Measurements from ENCODE around the gene TCEA2.

Gene TCEA2

DNA sequence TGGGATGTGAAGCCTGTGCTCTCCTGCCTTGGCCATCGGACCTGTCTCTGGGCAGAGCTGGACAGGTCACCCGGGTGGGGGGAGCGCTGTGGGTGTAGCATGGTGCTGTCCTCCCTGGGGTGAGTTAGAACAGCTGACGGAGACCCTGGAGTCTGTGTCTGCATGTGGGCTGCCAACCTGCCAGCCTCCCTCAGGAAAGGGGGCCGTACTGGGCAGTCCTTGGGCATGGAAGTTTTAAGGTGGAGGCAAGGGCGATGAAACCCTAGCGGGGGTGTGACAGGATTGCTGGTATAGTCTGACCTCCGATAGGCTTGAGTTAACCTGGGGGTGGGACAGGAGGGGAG lies 16.0 kb upstream of the TCEA2 start:
- peaks cover 4 to 16% of the 10 kb centered on the region in 2 experiments for H3K4me1 ChIP-seq (ENCODE audit: control insufficient read depth in 1 of 2, insufficient read depth in 1 of 2, low read depth in 1 of 2, low read length in 1 of 2)
- no peaks in the 10 kb centered on the region for H3K9me3 ChIP-seq
- no peak overlapping the region for H3K4me3 ChIP-seq (ENCODE audit: low read depth in 1 of 2, low read length in 1 of 2)
- no peak overlapping the region for H3K27ac ChIP-seq
- no peaks in the 10 kb centered on the region for H3K36me3 ChIP-seq
- H3K27me3 ChIP-seq, result peaks cover 99% of the 10 kb centered on the region
- TF ChIP-seq, protein P1, sequence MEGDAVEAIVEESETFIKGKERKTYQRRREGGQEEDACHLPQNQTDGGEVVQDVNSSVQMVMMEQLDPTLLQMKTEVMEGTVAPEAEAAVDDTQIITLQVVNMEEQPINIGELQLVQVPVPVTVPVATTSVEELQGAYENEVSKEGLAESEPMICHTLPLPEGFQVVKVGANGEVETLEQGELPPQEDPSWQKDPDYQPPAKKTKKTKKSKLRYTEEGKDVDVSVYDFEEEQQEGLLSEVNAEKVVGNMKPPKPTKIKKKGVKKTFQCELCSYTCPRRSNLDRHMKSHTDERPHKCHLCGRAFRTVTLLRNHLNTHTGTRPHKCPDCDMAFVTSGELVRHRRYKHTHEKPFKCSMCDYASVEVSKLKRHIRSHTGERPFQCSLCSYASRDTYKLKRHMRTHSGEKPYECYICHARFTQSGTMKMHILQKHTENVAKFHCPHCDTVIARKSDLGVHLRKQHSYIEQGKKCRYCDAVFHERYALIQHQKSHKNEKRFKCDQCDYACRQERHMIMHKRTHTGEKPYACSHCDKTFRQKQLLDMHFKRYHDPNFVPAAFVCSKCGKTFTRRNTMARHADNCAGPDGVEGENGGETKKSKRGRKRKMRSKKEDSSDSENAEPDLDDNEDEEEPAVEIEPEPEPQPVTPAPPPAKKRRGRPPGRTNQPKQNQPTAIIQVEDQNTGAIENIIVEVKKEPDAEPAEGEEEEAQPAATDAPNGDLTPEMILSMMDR (IDR thresholded peaks at IDR 0.05), result no peak

DNA sequence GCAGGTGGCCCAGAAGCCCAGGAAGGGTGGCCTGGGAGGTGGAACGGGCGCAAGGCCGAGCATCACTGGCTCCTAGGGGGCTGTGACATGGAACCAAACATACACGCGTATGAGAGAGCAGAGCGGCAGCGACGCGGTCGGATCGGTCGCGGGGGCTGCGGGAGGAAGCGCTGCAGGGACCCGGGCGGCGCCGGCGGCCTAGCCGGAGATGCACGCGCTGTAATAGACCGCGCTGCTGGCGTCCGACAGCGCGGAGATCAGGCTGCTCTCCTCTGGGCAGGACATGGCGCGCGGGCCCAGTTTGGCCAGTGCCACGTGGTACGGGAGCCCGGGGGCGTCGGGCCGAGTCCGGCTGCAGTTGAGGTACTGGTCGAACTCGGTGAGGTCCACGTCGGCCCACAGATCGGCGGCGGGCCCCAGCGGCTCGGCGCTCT lies 15.0 kb upstream of the TCEA2 start:
- Histone ChIP-seq H3K9me3 (no peaks in the 10 kb centered on the region), H3K36me3 (no peaks in the 10 kb centered on the region), H3K4me1 (ENCODE audit: control insufficient read depth in 1 of 2, insufficient read depth in 1 of 2, low read depth in 1 of 2, low read length in 1 of 2) (peaks cover 0 to 10% of the 10 kb centered on the region in 2 experiments), H3K27ac (no peak overlapping the region), H3K4me3 (ENCODE audit: low read depth in 1 of 2, low read length in 1 of 2) (no peak overlapping the region), H3K27me3 (peaks cover 100% of the 10 kb centered on the region)
- TF ChIP-seq, protein P1 (IDR thresholded peaks at IDR 0.05), result no peak

DNA sequence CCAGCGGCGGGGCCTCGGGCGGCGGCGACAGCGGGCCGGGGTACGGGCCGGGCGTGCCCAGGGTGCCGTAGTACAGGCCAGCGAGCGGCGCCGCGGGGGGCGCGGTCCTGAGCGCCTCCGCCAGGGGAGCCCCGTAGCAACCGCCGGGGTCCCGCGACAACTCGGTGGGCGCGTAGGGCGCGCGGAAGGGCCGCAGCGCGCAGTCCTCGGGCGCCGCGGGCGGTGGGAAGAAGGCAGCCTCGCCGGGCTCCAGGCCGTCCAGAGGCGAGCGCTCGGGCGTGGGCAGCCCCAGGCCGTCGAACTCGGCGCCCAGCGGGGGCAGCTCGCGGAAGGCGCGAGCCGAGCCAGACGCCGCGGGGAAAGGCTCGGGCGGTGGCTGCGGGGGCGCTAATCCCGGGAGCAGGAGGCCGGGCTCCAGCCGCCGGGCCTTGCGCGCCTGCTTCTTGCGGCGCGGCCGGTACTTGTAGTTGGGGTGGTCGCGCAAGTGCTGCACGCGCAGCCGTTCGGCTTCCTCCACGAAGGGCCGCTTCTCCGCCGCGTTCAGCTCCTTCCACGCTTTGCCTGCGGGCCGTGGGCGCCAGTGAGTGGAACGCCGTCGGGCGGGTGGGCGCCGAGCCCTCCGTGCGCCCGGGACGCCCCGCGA lies 14.5 kb upstream of the TCEA2 start:
- no peaks in the 10 kb centered on the region for H3K9me3 ChIP-seq
- H3K36me3 ChIP-seq, result no peaks in the 10 kb centered on the region
- H3K4me3 ChIP-seq (ENCODE audit: low read depth in 1 of 2, low read length in 1 of 2), result no peak overlapping the region
- TF ChIP-seq, protein P1 (IDR thresholded peaks at IDR 0.05), result no peak
- H3K27ac ChIP-seq, result no peak overlapping the region
- peaks cover 0 to 10% of the 10 kb centered on the region in 2 experiments for H3K4me1 ChIP-seq (ENCODE audit: control insufficient read depth in 1 of 2, insufficient read depth in 1 of 2, low read depth in 1 of 2, low read length in 1 of 2)
- H3K27me3 ChIP-seq, result peaks cover 100% of the 10 kb centered on the region

DNA sequence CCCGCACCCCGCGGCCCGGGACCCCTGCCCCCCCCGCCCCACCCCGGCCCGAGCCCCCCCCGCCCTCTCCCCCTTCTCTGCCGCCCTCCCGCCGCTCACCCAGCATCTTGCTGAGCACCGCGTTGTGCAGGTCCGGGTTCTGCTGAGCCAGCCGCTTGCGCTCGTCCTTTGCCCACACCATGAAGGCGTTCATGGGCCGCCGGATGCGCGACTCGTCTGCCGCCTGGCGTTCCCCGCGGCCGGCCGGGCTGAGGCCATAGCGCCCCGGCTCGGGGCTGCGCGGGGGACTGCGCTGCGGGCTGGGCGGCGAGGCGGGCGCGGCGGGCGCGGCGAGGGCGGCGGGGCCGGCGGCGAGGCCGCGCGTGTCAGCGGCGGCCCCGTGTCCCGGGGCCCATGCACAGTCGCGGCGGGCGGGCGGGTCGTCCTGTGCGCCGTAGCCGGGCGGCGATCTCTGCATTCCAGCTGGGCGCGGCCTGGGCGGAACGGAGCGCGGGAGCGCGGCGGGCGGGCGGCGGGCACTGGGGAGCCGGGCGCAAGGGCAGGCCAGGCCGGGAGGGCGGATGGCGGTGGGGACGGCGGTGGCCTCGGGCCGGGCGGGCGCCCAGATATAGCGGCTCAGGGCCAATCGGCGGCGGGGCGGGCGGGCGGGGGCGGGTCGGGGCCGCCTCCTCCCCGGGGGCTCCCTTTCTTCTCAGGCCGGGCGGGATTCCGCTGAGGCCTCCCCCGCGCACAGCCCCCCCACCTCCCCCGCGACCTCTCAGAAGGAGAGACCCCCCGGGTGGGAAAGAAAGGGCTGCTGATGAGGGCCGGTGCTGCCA lies 13.7 kb upstream of the TCEA2 start, which contains the start of gene SOX18:
Gene SOX18, minus strand, starts transcription at position 580 of the 818 bp plus-strand sequence. Its CDS starts 123 bp downstream, at position 457.
- H3K4me3 ChIP-seq (ENCODE audit: low read depth in 1 of 2, low read length in 1 of 2), result no peak within 1 kb of the TSS
- no peak within 1 kb of the TSS for H3K27ac ChIP-seq
- TF ChIP-seq, protein P1 (IDR thresholded peaks at IDR 0.05), result no peak
- H3K9me3 ChIP-seq, result no peaks in the 10 kb centered on the region
- H3K27me3 ChIP-seq, result peaks cover 100% of the 10 kb centered on the region
- H3K4me1 ChIP-seq (ENCODE audit: control insufficient read depth in 1 of 2, insufficient read depth in 1 of 2, low read depth in 1 of 2, low read length in 1 of 2), result peaks cover 7 to 17% of the 10 kb centered on the region in 2 experiments
- H3K36me3 ChIP-seq, result no peaks in the 10 kb centered on the region

DNA sequence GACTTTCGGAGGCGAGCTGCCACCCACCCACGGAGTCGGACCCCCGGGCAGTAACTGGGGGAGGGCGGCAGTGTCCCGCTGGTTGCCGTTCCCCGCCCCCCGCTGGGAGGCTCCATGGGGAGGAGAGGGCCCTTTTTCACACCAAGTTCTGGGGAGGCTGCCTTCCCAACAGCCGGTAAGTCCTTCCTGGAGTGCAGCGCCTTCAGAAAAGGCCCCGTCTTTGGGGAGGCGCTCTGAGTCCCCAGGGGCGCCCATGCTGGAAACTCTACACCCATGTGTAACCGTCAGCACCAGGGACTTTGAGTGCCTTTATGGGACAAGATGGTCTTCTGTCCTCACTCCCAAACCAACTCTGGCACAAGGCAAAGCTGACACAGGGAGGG lies 13.1 kb upstream of the TCEA2 start:
- Histone ChIP-seq H3K36me3 (no peaks in the 10 kb centered on the region), H3K27me3 (peaks cover 98% of the 10 kb centered on the region), H3K4me1 (ENCODE audit: control insufficient read depth in 1 of 2, insufficient read depth in 1 of 2, low read depth in 1 of 2, low read length in 1 of 2) (peaks cover 10 to 20% of the 10 kb centered on the region in 2 experiments), H3K27ac (no peak overlapping the region), H3K9me3 (no peaks in the 10 kb centered on the region), H3K4me3 (ENCODE audit: low read depth in 1 of 2, low read length in 1 of 2) (no peak overlapping the region)
- TF ChIP-seq, protein P1 (IDR thresholded peaks at IDR 0.05), result no peak

All from neutrophil (primary cell).